Fibroblast of pulmonary artery (primary cell): ENCODE data around the gene ZNF862.

Experiments
- DNase-seq: peaks from one replicate; pipeline ENCODE4 v3.0.0-alpha.2; 2010; ENCODE audit warnings: low read depth
- H3K4me3 ChIP-seq: replicated peaks from 2 replicates; pipeline ENCODE4 v1.5.1; 2011; ENCODE audit warnings: low read depth, mild to moderate bottlenecking, control low read depth, low read length, moderate library complexity
- TF ChIP-seq, protein P1 (sequence below): IDR thresholded peaks from 2 replicates; pipeline ENCODE4 v1.5.1; 2011; ENCODE audit warnings: mild to moderate bottlenecking, control low read depth, low read length, inconsistent platforms; ENCODE audit errors: missing control alignments

ZNF862 gene

DNA sequence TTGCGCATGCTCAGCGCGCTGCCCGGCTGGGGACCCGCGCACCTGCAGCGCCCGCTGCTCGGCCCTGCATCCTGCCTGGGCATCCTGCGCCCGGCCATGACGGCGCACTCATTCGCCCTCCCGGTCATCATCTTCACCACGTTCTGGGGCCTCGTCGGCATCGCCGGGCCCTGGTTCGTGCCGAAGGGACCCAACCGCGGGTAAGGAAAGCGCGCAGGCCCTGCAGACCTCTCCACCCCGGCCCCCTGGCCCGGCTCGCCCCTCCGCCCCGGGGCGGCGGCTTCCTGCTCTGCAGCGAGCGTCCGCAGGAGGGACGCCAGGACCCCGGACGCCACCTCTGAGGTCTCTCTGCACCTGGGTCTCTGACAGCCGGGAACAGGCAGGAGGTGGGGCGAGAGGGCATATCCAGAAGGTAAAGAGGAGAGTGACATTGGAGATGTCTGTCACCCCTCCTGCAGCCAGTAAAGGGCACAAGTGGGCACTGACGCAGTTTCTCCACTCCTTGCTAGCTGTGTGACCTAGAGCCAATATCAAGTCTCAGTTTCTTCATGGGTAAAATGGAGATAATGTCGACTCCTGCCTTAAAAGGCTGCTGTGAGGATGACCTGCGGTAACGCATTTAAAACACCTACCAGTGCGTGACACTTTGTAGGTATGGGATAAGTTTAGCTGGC lies 35.9 kb downstream of the ZNF862 start:
- peak overlapping the region; percentile 70 for H3K4me3 ChIP-seq
- TF ChIP-seq, protein P1, sequence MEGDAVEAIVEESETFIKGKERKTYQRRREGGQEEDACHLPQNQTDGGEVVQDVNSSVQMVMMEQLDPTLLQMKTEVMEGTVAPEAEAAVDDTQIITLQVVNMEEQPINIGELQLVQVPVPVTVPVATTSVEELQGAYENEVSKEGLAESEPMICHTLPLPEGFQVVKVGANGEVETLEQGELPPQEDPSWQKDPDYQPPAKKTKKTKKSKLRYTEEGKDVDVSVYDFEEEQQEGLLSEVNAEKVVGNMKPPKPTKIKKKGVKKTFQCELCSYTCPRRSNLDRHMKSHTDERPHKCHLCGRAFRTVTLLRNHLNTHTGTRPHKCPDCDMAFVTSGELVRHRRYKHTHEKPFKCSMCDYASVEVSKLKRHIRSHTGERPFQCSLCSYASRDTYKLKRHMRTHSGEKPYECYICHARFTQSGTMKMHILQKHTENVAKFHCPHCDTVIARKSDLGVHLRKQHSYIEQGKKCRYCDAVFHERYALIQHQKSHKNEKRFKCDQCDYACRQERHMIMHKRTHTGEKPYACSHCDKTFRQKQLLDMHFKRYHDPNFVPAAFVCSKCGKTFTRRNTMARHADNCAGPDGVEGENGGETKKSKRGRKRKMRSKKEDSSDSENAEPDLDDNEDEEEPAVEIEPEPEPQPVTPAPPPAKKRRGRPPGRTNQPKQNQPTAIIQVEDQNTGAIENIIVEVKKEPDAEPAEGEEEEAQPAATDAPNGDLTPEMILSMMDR = no peak
- no peak for DNase-seq

- TF ChIP-seq, protein P1 = no peak
- H3K4me3 ChIP-seq = no peak overlapping the region
- DNase-seq = no peak
Measured at GRCh38 chr7:149874644-149875028, 36.5 kb downstream of the ZNF862 start.

DNA sequence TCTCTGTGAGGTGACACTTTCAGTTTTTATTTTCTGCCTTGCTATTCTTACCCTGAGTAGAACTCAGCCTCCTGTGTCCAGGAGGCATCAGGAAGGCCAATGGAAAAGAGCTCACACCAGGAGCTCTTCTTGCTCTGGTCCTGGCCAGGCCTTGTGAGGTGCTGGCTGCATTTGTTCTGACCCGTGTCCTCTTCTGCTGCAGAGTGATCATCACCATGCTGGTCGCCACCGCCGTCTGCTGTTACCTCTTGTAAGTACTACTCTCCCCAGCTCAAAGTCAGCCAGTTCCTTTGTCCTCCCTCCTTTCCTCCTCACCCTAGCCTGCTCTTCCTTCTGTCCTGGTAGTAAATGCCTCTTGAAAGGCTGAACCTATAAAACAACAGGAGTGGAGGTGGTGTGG lies 37.2 kb downstream of the ZNF862 start:
- TF ChIP-seq, protein P1 = no peak
- no peak overlapping the region for H3K4me3 ChIP-seq
- DNase-seq = no peak

GRCh38 chr7:149877890-149878522 lies 39.8 kb downstream of the ZNF862 start:
- DNase-seq = no peak
- TF ChIP-seq, protein P1 = no peak
- H3K4me3 ChIP-seq = no peak overlapping the region

GRCh38 chr7:149878523-149878921 lies 40.3 kb downstream of the ZNF862 start:
- no peak overlapping the region for H3K4me3 ChIP-seq
- DNase-seq = no peak
- TF ChIP-seq, protein P1 = no peak

- DNase-seq = no peak
- no peak overlapping the region for H3K4me3 ChIP-seq
- TF ChIP-seq, protein P1 = no peak
Measured at GRCh38 chr7:149879271-149879743, 41.1 kb downstream of the ZNF862 start.
